NCI-H2227 (cell line): ENCODE data around the gene B3GNT3.
A peak's percentile ranks its signal among the peaks of the same experiment; 100 is the strongest.
"Not testable (repeated sequence)": the region's sequence is repeated elsewhere in the genome, so short reads cannot be mapped to it uniquely, and the experiment has no call there.

ENCODE experiments used
- DNase-seq: peaks from one replicate; lab custom pipeline; 2025; ENCODE audit not compliant: unreplicated experiment; lab: John Stamatoyannopoulos, UW

B3GNT3 gene

GRCh38 chr19:17766543-17767131 lies 28.3 kb upstream of the B3GNT3 start:
- DNase-seq, result peak; percentile 26

- no peak for DNase-seq
Observed at GRCh38 chr19:17767559-17767958, 27.4 kb upstream of the B3GNT3 start.

GRCh38 chr19:17770613-17771012 lies 24.3 kb upstream of the B3GNT3 start:
- no peak for DNase-seq

DNA sequence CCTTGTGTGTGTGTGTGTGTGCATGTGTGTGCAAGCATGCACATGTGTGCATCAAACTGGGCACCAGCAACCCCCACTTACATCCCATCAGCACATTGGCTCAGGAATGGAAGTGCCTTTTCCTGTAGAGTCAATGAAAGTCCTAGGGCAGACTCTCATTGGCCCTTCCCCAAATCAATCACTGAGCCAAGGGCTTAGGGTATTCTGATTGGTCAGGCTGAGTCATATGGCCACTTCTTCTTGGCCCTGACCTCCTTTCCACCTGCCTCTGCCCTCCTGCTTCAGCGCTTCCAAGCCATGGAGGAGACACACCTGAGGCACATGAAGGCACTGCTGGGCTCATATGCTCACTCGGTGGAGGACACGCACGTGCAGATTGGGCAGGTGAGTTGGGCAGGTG lies 22.8 kb upstream of the B3GNT3 start:
- DNase-seq, result peak; percentile 9

DNA sequence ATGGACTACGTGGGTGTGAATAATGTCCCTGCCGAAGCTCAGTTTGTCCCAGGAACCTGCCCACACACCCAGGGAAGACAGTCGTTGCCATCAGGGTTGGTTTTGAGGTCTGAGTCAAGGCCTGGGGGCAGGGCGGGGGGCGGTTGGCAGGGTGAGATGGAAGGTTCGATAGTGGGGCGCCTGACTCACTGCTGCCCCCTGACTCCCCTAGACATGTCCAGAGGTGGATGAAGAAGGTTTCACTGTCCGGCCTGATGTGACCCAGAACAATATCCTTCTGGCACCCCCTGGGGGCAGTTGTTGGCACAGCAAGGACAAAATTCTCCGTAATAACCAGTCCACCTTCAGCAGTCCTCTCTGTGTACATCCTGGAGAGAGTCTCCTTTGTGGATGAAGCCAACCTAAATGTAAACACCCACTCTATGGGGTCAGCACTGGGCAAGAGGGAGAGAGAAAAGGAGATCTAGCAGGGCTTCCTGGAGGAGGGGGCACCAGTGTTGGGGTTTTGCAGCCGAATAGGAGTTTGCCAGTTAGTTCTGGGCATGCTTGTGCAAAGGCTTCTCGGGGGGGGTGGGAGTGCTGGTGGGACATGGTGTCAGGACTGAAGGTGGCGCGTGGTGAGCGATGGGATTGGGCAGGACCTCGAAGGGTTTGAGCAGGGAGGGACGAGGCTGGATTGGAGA lies 19.6 kb upstream of the B3GNT3 start:
- DNase-seq, result no peak

DNA sequence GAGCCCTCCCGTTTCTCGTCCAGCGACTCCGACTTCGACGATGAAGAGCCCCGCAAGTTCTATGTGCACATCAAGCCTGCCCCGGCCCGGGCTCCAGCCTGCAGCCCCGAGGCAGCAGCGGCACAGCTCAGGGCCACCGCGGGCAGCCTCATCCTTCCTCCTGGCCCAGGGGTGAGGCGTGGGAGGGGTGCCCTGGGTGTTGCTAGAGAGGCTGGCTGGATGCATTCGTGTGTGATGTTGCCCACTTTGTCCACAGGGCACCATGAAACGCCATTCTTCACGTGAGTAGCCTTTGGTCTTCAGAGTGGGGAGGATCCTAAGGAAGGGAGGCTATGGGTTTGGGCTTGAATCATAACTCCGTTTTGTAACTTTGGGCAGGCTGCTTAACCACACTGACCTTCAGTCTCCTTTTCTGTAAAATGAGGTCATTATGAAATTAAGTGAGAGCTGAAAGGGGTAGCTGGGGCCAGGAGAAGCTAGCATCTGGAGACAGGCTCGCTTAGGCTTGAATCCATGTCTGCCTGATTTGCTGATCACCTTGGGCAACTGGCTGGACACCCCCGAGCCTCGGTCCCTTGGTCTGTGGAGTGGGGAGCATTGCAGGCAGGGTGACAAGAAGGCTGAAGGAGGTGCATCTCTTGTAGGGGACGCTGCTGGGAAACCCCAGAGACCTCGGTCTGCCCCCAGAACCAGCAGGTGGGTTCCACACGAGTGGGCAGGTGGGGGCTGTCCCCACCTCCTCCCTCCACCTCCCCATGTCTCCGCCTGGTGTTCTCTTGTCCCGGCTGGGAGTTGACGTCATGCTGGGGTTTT lies 18.7 kb upstream of the B3GNT3 start:
- no peak for DNase-seq

DNA sequence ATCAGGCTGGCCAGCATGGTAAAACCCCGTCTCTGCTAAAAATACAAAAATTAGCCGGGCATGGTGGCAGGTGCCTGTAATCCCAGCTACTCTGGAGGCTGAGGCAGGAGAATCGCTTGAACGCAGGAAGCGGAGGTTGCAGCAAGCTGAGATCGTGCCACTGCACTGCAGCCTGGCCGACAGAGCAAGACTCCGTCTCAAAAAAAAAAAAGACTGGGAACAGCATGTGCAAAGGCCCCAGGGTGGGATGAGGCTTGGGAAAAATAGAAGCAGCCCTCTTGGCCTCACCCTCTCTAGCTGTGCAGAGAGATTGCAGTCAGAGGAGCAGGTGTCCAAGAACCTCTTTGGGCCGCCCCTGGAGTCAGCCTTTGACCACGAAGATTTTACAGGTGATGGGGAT lies 17.1 kb upstream of the B3GNT3 start:
- DNase-seq, result not testable (repeated sequence)

GRCh38 chr19:17778251-17778967 lies 16.5 kb upstream of the B3GNT3 start:
- no peak for DNase-seq

GRCh38 chr19:17778968-17779929 lies 15.7 kb upstream of the B3GNT3 start:
- peak; percentile 31 for DNase-seq

DNA sequence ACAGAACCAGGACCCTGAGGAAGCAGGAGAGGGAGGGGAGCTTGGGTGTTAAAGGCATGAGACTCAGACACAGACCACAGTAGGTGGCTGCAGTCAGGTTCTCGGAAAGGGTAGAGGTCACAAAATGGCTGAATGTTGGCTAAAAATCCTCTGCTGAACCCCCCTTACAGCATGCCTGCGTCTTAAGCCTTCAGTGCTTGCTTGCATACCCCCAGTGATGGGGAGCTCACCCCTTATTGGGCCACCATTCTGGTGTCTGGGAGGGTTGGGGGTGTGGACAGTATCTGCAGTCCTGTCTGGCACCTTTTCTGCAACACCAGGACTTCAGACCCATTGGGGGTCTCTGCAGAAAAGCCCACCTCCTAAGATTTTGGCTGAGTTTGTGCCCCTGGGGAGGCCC lies 14.2 kb upstream of the B3GNT3 start:
- DNase-seq, result no peak

- not testable (repeated sequence) for DNase-seq
Observed at GRCh38 chr19:17783721-17784120, 11.2 kb upstream of the B3GNT3 start.

DNA sequence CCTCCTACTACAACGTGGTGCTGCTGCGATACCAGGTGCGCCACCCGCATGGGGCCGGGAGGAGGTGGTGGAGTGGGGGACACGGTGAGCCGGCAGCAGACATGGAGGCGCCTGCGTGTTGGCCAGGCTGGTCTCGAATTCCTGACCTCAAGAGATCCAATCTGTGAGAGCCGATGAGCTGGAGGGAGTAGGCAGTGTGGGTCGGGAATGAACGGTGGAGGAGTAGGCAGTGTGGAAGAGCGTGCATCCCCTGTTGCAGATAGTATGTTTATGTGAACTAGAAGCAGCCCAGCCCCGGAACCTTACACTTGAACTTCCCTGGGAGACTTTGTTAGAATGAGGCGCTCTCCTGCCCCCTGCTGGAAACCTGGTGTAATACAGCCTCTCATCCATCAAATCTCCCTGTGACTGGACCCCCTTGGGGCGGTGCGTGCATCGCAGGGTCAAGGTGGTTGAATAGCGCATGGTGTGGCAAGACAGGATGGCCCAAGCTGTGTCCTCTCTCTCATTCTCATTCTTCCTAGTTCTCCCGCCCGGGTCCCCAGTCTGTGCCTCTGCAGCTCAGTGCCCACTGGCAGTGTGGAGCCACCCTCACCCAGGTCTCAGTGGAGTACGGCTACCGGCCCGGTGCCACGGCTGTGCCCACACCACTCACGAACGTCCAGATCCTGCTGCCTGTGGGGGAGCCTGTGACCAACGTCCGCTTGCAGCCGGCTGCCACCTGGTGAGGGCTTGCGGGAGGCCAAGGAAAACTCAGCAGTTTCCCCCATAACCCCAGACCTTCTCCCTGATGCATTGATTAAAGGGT lies 10.5 kb upstream of the B3GNT3 start:
- DNase-seq, result peak; percentile 75

DNA sequence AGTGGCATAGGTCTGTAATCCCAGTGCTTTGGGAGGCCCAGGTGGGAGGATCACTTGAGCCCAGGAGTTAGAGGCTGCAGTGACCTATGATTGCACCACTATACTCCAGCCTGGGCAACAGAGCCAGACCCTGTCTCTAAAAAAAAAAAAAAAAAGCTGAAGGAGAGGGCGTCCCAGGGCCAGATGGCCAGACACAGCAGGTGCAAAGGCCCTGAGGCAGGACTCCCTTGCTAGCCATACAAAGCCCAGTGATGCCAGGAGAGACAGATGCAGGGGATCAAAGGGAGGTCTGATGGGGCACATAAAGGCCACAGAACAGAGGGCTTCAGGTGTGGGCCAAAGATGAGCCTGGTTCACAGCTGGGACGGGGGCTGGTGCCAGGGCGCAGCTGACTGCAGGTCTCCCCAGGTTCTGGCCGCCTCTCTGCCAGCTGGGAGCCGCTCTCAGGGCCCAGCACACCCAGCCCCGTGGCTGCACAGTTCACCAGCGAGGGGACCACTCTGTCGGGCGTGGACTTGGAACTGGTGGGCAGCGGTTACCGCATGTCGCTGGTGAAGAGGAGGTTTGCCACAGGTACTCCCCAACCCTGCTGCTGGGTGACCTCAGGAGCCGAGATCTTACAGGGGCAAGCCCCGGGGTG lies 7.5 kb upstream of the B3GNT3 start:
- no peak for DNase-seq

GRCh38 chr19:17788632-17789031 lies 6.3 kb upstream of the B3GNT3 start:
- DNase-seq, result no peak

DNA sequence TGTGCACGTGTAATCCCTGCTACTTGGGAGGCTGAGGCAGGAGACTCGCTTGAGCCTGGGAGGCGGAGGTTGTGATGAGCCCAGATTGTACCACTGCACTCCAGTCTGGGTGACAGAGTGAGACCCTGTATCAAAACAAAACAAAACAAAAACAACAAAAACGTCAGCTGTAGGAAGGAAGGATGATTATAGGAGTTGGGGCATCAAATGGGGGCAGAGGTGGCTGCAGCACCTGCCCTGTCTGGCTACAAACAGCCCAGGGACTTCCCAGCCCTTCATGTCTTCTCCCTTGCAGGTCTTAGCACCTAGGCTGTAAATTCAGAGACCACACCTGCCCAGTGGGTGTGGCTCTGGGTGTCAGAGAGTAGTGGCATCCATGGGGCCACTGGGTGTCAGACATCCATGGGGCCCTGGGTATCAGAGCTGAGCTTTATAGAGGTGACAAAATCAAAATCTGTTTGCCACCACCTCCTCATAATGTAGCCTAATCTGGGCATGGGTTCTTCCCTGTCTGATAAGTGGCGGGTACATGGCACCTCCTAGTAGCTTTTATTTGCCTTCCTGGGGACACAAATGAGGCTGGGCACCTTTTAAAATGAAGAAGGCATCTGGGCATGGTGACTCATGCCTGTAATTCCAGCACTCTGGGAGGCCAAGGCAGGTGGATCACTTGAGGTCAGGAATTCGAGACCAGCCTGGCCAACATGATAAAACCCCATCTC lies 4.7 kb upstream of the B3GNT3 start:
- no peak for DNase-seq

GRCh38 chr19:17794412-17794730 lies 567 bp upstream of the B3GNT3 start:
- no peak for DNase-seq

DNA sequence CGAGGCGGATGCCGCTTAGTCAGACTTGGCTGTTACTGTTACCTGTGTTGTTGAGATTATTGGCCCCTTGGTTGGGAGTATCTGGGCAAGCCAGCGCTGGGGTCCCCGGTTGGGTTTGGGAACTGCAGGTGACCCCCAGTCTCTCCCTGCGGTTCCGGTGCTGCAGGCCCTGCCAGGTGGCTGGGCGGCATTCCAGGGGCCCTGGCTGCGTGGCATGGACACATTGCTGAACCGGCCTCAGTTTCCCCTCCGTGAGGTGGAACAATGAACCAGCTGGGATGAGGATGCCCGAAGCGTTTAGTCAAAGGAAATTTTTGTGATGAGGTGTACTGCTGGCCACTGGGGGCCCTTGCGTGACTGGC lies 538 bp downstream of the B3GNT3 start:
- no peak for DNase-seq

GRCh38 chr19:17796013-17796837 lies 1.3 kb downstream of the B3GNT3 start:
- DNase-seq, result no peak
